VCaP (cell line): ENCODE data around the gene RTP3.

ENCODE experiments used
- H3K27ac ChIP-seq: fragments of 450-650 bp; 2 replicates; pipeline ENCODE4 v1.5.1; 2017
- TF ChIP-seq, protein P1 (sequence below): fragments of 450-650 bp; conservative IDR thresholded peaks from 2 replicates; pipeline ENCODE4 v1.5.1; 2017; ENCODE audit warnings: mild to moderate bottlenecking, moderate library complexity

RTP3 gene

DNA sequence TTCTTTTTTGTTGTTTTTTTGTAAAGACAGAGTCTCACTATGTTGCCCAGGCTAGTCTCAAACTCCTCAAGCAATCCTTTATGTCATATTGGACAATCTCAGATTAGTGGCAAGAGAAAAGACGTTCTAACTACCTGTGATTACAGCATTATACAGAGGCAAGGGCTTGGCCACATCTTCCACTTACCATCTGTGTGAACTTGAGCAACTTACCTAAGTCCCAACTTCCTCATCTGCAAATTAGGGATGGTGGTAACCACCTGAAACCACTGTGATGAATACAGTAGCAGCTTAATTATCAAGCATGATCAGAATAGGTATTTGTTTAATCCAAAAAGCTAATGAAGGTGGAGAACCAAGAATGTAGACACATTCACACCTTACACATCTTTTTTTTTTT, 52.2 kb downstream of the RTP3 start:
- TF ChIP-seq, protein P1, sequence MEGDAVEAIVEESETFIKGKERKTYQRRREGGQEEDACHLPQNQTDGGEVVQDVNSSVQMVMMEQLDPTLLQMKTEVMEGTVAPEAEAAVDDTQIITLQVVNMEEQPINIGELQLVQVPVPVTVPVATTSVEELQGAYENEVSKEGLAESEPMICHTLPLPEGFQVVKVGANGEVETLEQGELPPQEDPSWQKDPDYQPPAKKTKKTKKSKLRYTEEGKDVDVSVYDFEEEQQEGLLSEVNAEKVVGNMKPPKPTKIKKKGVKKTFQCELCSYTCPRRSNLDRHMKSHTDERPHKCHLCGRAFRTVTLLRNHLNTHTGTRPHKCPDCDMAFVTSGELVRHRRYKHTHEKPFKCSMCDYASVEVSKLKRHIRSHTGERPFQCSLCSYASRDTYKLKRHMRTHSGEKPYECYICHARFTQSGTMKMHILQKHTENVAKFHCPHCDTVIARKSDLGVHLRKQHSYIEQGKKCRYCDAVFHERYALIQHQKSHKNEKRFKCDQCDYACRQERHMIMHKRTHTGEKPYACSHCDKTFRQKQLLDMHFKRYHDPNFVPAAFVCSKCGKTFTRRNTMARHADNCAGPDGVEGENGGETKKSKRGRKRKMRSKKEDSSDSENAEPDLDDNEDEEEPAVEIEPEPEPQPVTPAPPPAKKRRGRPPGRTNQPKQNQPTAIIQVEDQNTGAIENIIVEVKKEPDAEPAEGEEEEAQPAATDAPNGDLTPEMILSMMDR, result no peak

More for the DNA sequence above, 52.2 kb downstream of the RTP3 start:
- H3K27ac ChIP-seq, result no peak overlapping the region
